T-helper 2 cell (primary cell): ENCODE results near the gene AFF3.

ENCODE experiments used
- DNase-seq, 5 experiments: peaks; one replicate each; pipeline versions ENCODE4 v3.0.0 to v3.0.0-alpha.2; 2012 to 2022

The AFF3 gene

DNA sequence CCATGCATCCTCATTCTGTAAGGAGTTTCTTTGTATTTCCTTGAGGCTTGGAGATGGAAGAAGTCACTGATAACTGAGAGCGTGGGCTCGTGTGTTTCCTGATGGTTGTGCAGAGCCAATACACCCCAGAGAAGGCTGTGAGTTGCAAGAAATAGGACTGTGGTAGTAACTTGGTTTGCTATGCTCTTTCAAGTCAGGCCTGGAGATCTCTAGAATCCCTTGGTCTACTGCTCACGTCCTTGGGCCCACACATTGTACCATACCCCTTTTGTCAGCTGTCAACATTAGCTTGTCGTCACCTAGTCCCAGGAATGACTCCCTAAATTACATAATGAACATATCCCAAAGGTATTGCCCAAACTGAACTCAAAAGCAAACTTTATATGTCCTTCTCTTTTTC lies 414.2 kb downstream of the AFF3 start:
- no peak for DNase-seq

DNA sequence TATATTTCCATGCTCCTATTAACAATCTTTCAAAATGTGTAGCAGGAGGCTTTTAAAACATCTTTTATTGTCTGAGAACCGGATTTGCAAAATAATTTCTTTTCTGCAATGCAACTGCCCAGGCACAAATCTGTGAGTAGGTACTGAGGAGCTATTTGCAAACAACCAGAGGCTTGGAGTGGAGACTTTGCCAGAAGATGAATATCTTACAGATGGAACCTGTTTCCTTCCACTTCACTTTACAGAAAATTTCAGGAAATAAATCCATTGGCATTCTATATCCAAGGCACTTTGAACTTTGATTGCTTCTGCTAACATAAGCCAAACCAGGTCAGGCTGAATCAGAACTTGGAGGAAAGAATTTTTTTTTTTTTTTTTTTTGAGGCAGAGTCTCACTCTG lies 415.2 kb downstream of the AFF3 start:
- DNase-seq, result no peak

DNA sequence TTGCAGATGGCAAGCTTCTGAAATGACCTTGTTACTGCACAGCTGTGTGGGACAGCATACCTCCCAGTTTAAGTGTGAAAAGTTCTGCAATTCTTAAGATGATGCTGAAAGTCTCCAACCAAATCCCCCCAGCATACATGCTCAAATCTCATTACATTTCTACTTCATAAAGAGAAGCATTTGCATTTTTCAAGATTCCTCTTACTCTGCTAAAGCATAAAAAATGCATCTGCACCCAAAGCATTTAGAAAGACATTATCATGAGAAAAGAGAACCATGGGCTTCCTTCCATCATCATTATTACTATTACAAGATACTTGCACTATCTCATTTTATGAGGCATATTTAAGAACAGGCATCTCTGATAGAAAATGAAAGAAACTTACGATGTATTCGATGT lies 415.7 kb downstream of the AFF3 start:
- DNase-seq, result no peak

GRCh38 chr2:99725820-99726219 lies 416.6 kb downstream of the AFF3 start:
- no peak for DNase-seq

- no peak for DNase-seq
Measured at GRCh38 chr2:99722476-99722875, 419.9 kb downstream of the AFF3 start.

DNA sequence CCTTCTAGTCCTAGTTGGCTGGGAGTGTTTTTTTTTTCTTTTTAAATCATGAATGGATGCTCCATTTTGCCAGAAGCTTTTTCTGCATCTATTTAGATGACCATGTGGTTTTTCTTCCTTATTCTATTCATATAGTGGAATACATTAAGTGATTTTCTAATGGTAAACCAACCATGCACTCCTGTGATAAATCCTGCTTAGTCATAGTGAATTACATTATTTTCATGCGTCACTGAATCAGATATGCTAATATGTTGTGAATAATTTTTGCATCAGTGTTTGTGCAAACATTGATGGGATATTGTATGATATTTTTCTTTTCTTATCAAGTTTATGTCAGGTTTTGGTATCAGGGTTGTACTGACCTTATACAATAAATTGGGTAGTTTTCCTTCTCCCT lies 423.3 kb downstream of the AFF3 start:
- DNase-seq, result no peak

DNA sequence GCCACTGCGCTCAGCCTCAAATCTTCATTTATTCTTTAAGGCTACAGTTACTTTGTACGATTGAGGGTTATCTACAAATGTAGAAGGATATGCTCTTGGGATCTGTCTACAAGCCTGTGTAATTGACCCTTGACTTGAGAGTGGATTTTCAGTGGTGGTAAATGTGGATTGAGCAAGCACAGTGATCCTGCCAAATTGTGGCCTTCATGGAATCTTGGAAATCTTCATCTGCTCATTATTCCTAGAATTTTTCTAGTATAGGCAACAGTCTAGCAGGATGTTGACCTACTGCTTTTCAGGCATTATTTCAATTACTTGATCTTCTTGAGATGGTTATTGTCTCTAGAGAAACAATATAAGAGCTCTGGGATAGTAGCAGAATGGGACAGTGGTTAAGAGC lies 426.4 kb downstream of the AFF3 start:
- DNase-seq, result no peak

DNA sequence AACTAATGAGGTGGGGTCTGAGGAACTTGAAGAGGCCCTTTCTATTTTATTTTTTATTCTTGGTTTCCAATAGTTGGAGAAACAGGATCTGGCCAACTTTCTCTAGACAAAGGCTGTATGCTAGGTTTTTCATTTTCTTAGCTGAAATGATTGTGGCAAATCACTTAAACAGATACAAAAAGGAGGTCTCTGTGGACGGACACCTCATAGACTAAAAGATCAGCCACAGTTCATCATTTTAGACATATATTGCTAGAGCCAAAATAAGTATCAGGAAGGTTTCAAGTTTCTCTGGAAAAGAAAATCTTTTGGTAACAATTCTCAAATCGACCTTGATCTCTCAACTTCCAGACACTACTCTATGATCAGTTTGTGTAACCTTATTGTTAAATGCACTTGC lies 428.0 kb downstream of the AFF3 start:
- DNase-seq, result no peak

- no peak for DNase-seq
Measured at GRCh38 chr2:99711144-99711543, 431.2 kb downstream of the AFF3 start.

GRCh38 chr2:99710721-99711120 lies 431.7 kb downstream of the AFF3 start:
- DNase-seq, result no peak

DNA sequence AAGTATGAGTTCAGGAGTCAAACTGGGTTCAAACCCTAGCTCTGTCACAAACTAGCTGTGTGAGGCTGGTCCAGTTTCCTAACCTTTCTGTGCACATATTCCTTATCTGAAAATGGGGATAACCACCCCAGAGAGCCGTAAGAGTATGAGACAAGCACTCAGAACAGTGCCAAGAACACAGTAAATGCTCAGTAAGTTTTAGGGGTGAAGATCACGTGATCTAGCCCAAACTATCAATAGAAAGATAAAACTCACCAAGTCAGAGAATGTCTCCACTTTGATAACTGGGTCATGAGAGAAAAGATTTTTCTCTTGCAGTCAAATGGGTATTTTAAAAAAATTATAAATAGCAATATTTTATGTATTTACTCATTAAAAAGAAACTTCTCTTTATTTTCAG lies 433.2 kb downstream of the AFF3 start:
- no peak for DNase-seq

GRCh38 chr2:99708231-99708630 lies 434.2 kb downstream of the AFF3 start:
- no peak for DNase-seq

DNA sequence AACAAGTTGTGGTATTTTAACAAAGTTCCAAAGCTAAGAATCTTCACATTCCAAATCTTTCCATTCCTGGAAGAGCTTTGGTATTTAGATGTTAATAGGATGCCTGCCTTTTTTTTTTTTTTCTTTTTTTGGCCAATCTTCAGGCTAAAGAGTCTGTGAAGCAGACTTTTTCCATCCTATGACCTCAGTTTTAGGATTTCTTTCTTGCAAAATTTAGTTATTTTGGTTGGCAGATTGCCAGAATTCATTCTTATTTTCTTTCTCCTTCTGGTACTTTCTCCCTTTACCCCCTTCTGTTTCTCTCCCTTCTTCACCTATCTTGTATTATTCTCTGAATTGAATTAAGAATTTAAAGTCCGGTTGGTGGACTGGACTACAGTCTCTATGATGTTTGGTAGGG lies 434.8 kb downstream of the AFF3 start:
- DNase-seq, result no peak

DNA sequence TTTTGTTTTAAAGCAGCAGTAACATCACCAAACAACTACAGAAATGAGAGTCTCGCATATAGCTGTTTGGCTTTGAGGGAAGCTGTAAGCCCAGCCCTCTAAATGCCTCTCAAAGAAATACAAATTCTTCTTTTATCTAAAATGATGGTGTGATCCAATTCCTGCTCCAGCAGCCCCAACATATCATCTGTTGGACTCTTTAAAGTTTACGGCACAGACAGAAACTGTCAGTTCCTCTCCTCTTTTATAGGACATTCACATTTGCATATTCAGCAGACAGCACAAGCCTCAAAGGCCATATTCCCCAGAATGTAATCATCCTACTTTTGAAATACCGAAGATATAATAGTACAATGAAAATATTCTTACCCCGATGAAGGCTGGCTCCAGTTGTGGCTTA lies 435.7 kb downstream of the AFF3 start:
- DNase-seq, result no peak

- peak in 1 of 5 experiments; percentile 32 for DNase-seq
Measured at GRCh38 chr2:99701503-99701902, 440.9 kb downstream of the AFF3 start.

DNA sequence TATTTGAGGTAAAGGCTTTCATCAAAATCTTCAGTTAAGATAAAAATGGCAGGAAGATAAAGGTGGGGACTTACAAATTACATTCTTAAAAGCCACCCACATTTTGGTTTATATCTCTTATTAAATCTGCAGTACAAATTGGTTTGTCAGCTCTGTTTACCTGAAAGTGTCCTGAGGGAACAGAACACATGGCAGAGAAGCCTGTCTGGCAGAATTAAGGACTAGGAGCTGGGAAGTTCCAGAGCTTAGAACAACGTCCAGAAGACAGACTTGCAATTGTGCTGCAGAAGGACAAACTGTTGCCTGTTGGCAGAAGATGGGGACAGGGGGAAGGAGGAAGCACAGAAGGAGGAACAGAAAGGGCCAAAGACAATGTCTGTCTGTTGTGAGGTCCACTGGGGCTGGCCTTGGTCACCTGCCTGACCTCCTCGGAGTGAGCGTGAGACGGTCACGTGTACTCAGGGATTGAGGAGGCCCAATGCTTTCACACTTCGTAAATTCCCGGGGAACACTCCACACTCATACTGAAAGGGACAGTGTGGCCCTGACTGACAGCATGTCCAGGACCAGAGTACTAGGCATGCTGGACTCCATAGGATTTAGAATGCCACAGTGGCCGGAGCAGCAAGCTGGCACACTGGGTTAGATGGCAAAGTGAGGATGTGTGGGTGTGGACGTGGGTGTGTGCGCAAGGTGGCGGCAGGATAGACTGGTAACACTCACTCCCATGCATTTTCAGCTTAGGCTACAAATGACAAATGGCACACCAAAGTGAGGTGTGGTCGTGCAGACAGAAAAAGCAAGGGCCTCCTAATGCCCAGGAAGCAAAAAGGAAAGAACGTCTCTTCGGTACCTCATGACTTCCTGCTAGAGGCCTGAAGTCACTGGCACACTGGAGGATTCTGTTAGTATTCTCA lies 441.6 kb downstream of the AFF3 start:
- no peak for DNase-seq

DNA sequence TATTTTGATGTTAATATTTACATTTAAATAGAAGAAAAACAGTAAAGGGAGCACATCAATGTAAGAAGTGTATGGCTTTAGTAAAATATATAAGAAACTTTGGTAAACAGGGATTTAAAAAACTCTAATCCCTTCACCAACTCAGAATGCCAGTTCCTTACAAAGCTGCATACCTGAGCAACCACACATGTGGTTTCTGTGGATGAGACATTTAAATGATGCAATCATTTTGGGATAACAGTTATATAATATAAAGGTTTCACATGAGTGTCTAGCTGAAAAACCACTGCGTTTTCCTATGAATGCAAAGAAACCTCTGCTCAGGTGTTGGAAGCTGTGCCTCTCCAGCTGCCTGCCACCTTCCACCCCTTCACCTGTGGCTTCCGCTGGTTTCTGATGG lies 443.5 kb downstream of the AFF3 start:
- no peak for DNase-seq

GRCh38 chr2:99697811-99698568 lies 444.4 kb downstream of the AFF3 start:
- no peak for DNase-seq

DNA sequence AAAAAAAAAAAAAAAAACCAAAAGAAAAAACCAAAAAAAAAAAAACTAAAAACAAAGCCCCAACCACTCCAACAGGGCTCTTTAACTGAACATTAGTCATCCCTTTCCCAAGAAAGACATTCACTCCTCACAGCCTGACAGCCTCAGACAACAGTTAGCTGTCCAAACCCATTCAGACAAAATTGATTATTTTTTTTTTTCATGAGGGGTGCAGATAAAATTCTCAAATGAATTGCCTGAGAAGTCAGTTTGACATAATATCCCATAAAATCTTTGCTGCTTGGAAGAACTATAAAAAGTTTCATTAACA lies 446.5 kb downstream of the AFF3 start:
- DNase-seq, result no peak

- no peak for DNase-seq
Measured at GRCh38 chr2:99695130-99695943, 447.1 kb downstream of the AFF3 start.

DNA sequence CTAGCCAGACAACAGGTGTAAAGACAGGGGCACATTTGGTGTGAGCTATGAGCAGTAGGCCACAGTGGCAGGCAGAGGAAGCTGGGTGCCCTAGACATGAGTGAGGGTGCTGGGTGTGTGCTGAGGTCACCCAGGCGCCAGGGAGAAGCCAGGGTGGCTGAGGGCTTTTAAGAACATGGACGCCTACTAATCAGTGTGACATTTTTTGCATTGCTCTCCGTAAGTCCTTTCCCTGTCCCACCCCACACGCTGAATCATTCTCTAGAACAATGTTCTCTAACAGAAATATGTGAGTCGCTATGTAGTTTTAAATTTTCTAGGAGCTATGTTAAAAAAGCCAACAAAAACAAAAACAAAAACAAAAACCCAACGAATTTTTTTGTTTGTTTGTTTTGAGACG lies 448.1 kb downstream of the AFF3 start:
- DNase-seq, result no peak

- DNase-seq, result no peak
Measured at GRCh38 chr2:99692785-99693184, 449.6 kb downstream of the AFF3 start.

- no peak for DNase-seq
Measured at GRCh38 chr2:99691926-99692325, 450.5 kb downstream of the AFF3 start.
